ENCODE measurements around the gene ILF2. TPM values are rescaled to one million over a fixed set of nuclear protein-coding genes. Genes with fewer than 3 reads are reported as not detected.
A peak's percentile ranks its signal among the peaks of the same experiment; 100 is the strongest.

ILF2 gene
- total RNA-seq, 1 donor from 2014 or later = 358 TPM

GRCh38 chr1:153688276-153688675 lies 17.5 kb upstream of the ILF2 start:
- Mint-ChIP-seq H3K36me3 (ENCODE audit: low read depth) (no peaks in the 10 kb centered on the region), H3K27me3 (ENCODE audit: low read depth) (peaks cover 10% of the 10 kb centered on the region), H3K9me3 (no peaks in the 10 kb centered on the region), H3K4me1 (ENCODE audit: low read depth) (no peaks in the 10 kb centered on the region), H3K4me3 (ENCODE audit: low read depth) (no peak overlapping the region), H3K27ac (no peak overlapping the region)
- no peak for DNase-seq (ENCODE audit: low spot score)
- intact Hi-C loops (cut with micrococcal nuclease) = no loop called here

GRCh38 chr1:153687346-153688125 lies 16.7 kb upstream of the ILF2 start:
- no peaks in the 10 kb centered on the region for H3K36me3 Mint-ChIP-seq (ENCODE audit: low read depth)
- DNase-seq (ENCODE audit: low spot score) = no peak
- no peak overlapping the region for H3K4me3 Mint-ChIP-seq (ENCODE audit: low read depth)
- no peaks in the 10 kb centered on the region for H3K4me1 Mint-ChIP-seq (ENCODE audit: low read depth)
- H3K27me3 Mint-ChIP-seq (ENCODE audit: low read depth) = peaks cover 14% of the 10 kb centered on the region
- H3K9me3 Mint-ChIP-seq = no peaks in the 10 kb centered on the region
- H3K27ac Mint-ChIP-seq = no peak overlapping the region
- intact Hi-C loops (cut with micrococcal nuclease) = no loop called here

- Mint-ChIP-seq H3K27ac (no peak overlapping the region), H3K4me1 (ENCODE audit: low read depth) (no peaks in the 10 kb centered on the region), H3K9me3 (no peaks in the 10 kb centered on the region), H3K27me3 (ENCODE audit: low read depth) (peaks cover 28% of the 10 kb centered on the region), H3K36me3 (ENCODE audit: low read depth) (no peaks in the 10 kb centered on the region), H3K4me3 (ENCODE audit: low read depth) (no peak overlapping the region)
- no peak for DNase-seq (ENCODE audit: low spot score)
- intact Hi-C loops (cut with micrococcal nuclease) = no loop called here
Measured at GRCh38 chr1:153685544-153686340, 14.9 kb upstream of the ILF2 start.

- Mint-ChIP-seq H3K4me1 (ENCODE audit: low read depth) (peaks cover 3% of the 10 kb centered on the region), H3K27ac (no peak overlapping the region), H3K9me3 (no peaks in the 10 kb centered on the region), H3K36me3 (ENCODE audit: low read depth) (no peaks in the 10 kb centered on the region), H3K27me3 (ENCODE audit: low read depth) (peaks cover 36% of the 10 kb centered on the region), H3K4me3 (ENCODE audit: low read depth) (no peak overlapping the region)
- intact Hi-C loops (cut with micrococcal nuclease) = no loop called here
- DNase-seq (ENCODE audit: low spot score) = no peak
Measured at GRCh38 chr1:153684892-153685291, 14.1 kb upstream of the ILF2 start.

GRCh38 chr1:153683854-153684253 lies 13.1 kb upstream of the ILF2 start:
- no peaks in the 10 kb centered on the region for H3K36me3 Mint-ChIP-seq (ENCODE audit: low read depth)
- H3K4me3 Mint-ChIP-seq (ENCODE audit: low read depth) = no peak overlapping the region
- peaks cover 7% of the 10 kb centered on the region for H3K4me1 Mint-ChIP-seq (ENCODE audit: low read depth)
- intact Hi-C loops (cut with micrococcal nuclease) = no loop called here
- no peaks in the 10 kb centered on the region for H3K9me3 Mint-ChIP-seq
- no peak for DNase-seq (ENCODE audit: low spot score)
- H3K27me3 Mint-ChIP-seq (ENCODE audit: low read depth) = peaks cover 40% of the 10 kb centered on the region
- peak overlapping the region; percentile 15 for H3K27ac Mint-ChIP-seq

- intact Hi-C loops (cut with micrococcal nuclease) = no loop called here
- no peaks in the 10 kb centered on the region for H3K9me3 Mint-ChIP-seq
- H3K27ac Mint-ChIP-seq = no peak overlapping the region
- H3K36me3 Mint-ChIP-seq (ENCODE audit: low read depth) = no peaks in the 10 kb centered on the region
- H3K27me3 Mint-ChIP-seq (ENCODE audit: low read depth) = peaks cover 49% of the 10 kb centered on the region
- no peak for DNase-seq (ENCODE audit: low spot score)
- peaks cover 14% of the 10 kb centered on the region for H3K4me1 Mint-ChIP-seq (ENCODE audit: low read depth)
- H3K4me3 Mint-ChIP-seq (ENCODE audit: low read depth) = no peak overlapping the region
Measured at GRCh38 chr1:153682730-153683129, 11.9 kb upstream of the ILF2 start.

- Mint-ChIP-seq H3K36me3 (ENCODE audit: low read depth) (no peaks in the 10 kb centered on the region), H3K27me3 (ENCODE audit: low read depth) (peaks cover 47% of the 10 kb centered on the region)
Measured at GRCh38 chr1:153680120-153680403, 9.3 kb upstream of the ILF2 start.

GRCh38 chr1:153679337-153680119 lies 8.7 kb upstream of the ILF2 start:
- no peak overlapping the region for H3K27ac Mint-ChIP-seq
- DNase-seq (ENCODE audit: low spot score) = no peak
- peaks cover 18% of the 10 kb centered on the region for H3K4me1 Mint-ChIP-seq (ENCODE audit: low read depth)
- H3K9me3 Mint-ChIP-seq = no peaks in the 10 kb centered on the region
- H3K4me3 Mint-ChIP-seq (ENCODE audit: low read depth) = peak overlapping the region; percentile 69
- intact Hi-C loops (cut with micrococcal nuclease) = no loop called here
- no peaks in the 10 kb centered on the region for H3K36me3 Mint-ChIP-seq (ENCODE audit: low read depth)
- H3K27me3 Mint-ChIP-seq (ENCODE audit: low read depth) = peaks cover 47% of the 10 kb centered on the region

More at GRCh38 chr1:153680120-153680403, 9.3 kb upstream of the ILF2 start:
- intact Hi-C loops (cut with micrococcal nuclease) = no loop called here
- H3K9me3 Mint-ChIP-seq = no peaks in the 10 kb centered on the region
- H3K4me3 Mint-ChIP-seq (ENCODE audit: low read depth) = peak overlapping the region; percentile 46
- H3K27ac Mint-ChIP-seq = no peak overlapping the region
- H3K4me1 Mint-ChIP-seq (ENCODE audit: low read depth) = peaks cover 18% of the 10 kb centered on the region
- no peak for DNase-seq (ENCODE audit: low spot score)

- no peaks in the 10 kb centered on the region for H3K36me3 Mint-ChIP-seq (ENCODE audit: low read depth)
- no peak for DNase-seq (ENCODE audit: low spot score)
- H3K27me3 Mint-ChIP-seq (ENCODE audit: low read depth) = peaks cover 43% of the 10 kb centered on the region
- H3K27ac Mint-ChIP-seq = no peak within 1 kb of the TSS
- intact Hi-C loops (cut with micrococcal nuclease) = no loop called here
- H3K9me3 Mint-ChIP-seq = no peaks in the 10 kb centered on the region
- H3K4me3 Mint-ChIP-seq (ENCODE audit: low read depth) = peak within 1 kb of the TSS; percentile 71
- peaks cover 18% of the 10 kb centered on the region for H3K4me1 Mint-ChIP-seq (ENCODE audit: low read depth)
Measured at GRCh38 chr1:153678519-153679336, 7.9 kb upstream of the ILF2 start, which contains the start of gene NPR1. TSS of gene NPR1 (plus strand) at chr1:153678688. CDS start at chr1:153679109, 421 bp downstream.

- peaks cover 20% of the 10 kb centered on the region for H3K4me1 Mint-ChIP-seq (ENCODE audit: low read depth)
- peaks cover 42% of the 10 kb centered on the region for H3K27me3 Mint-ChIP-seq (ENCODE audit: low read depth)
- no peaks in the 10 kb centered on the region for H3K36me3 Mint-ChIP-seq (ENCODE audit: low read depth)
- H3K4me3 Mint-ChIP-seq (ENCODE audit: low read depth) = peak overlapping the region; percentile 71
- no peak overlapping the region for H3K27ac Mint-ChIP-seq
- intact Hi-C loops (cut with micrococcal nuclease) = loop anchor here (1.0 kb wide), 1 partner anchor 71 kb away; no protein-coding TSS in a partner anchor
- no peaks in the 10 kb centered on the region for H3K9me3 Mint-ChIP-seq
- peak; percentile 31 for DNase-seq (ENCODE audit: low spot score)
Measured at GRCh38 chr1:153677718-153678518, 7.1 kb upstream of the ILF2 start.

GRCh38 chr1:153673511-153673910 lies 2.7 kb upstream of the ILF2 start:
- intact Hi-C loops (cut with micrococcal nuclease) = loop anchor here (5.0 kb wide), 4 partner anchors 54 to 599 kb away; partner anchors contain the start of genes HAX1, INTS3, S100A3 and S100A4
- peak overlapping the region; percentile 59 for H3K4me3 Mint-ChIP-seq (ENCODE audit: low read depth)
- no peaks in the 10 kb centered on the region for H3K36me3 Mint-ChIP-seq (ENCODE audit: low read depth)
- no peak for DNase-seq (ENCODE audit: low spot score)
- peak overlapping the region; percentile 55 for H3K27ac Mint-ChIP-seq
- peaks cover 11% of the 10 kb centered on the region for H3K27me3 Mint-ChIP-seq (ENCODE audit: low read depth)
- H3K4me1 Mint-ChIP-seq (ENCODE audit: low read depth) = peaks cover 26% of the 10 kb centered on the region
- no peaks in the 10 kb centered on the region for H3K9me3 Mint-ChIP-seq
